ENCODE measurements around the gene KBTBD8.

KBTBD8 gene

DNA sequence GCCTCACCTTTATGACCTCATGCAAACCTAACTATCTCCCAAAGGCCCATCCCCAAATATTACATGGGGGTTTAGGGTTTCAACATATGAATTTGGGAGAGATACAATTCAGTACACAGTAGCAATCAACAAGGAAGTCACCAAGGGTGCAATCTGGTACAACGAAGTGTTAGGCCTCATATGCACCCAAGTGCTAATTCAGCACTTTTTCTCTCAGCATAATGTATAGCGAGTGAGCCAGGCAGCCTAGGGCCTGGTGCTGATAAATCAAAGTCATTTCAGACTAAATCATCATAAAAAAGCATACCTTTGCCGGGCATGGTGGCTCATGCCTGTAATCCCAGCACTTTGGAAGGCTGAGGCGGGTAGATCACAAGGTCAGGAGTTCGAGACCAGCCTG lies 11.7 kb upstream of the KBTBD8 start:
- no peaks in the 10 kb centered on the region for H3K9me3 Mint-ChIP-seq
- H3K36me3 Mint-ChIP-seq (ENCODE audit: low read depth), result no peaks in the 10 kb centered on the region
- H3K27me3 Mint-ChIP-seq (ENCODE audit: low read depth), result peaks cover 19% of the 10 kb centered on the region
- H3K4me1 Mint-ChIP-seq (ENCODE audit: low read depth), result no peaks in the 10 kb centered on the region
- H3K27ac Mint-ChIP-seq, result no peak overlapping the region
- H3K4me3 Mint-ChIP-seq, result no peak overlapping the region

GRCh38 chr3:66989241-66989640 lies 8.9 kb upstream of the KBTBD8 start:
- Mint-ChIP-seq H3K4me1 (ENCODE audit: low read depth) (no peaks in the 10 kb centered on the region), H3K9me3 (no peaks in the 10 kb centered on the region), H3K4me3 (no peak overlapping the region), H3K27ac (no peak overlapping the region), H3K27me3 (ENCODE audit: low read depth) (peaks cover 18% of the 10 kb centered on the region), H3K36me3 (ENCODE audit: low read depth) (no peaks in the 10 kb centered on the region)

DNA sequence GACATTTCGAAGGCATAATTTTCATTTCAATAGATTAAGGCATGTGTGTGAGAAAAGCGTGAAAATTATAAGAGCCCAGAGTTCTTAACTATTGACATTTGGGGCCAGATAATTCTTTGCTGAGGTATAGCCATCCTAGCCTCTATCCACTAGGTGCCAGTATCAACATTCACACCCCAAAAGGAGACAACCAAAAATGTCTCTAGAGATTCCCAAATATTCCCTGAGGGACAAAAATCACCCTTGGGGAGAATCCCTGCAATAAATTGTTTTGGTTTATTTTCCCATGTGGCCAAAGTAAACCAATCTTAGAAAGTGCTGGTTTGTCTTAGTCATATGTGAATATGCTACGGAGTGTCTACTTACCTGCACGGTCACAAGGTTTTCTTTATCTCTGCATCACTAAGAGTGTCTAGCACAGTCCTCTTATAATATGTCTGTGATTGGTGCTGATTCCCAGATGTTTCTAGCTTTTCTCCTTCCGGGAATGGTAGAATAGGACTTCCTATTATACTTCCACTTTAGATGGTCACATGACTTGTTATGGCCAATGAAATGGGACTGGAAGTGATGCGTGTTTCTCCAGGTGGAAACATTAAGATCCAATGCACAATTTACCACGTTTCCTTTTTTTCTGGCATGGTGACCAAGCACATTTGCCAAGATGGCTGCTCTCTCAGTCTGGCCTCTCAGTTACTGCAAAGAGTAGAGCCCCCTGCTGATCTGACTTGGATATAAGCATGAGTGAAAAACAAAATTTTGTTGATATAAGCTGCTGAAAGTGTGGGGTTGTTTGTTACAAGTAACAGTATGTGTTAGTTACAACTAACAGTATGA lies 8.0 kb upstream of the KBTBD8 start:
- H3K4me1 Mint-ChIP-seq (ENCODE audit: low read depth), result no peaks in the 10 kb centered on the region
- peaks cover 22% of the 10 kb centered on the region for H3K27me3 Mint-ChIP-seq (ENCODE audit: low read depth)
- H3K27ac Mint-ChIP-seq, result no peak overlapping the region
- H3K9me3 Mint-ChIP-seq, result no peaks in the 10 kb centered on the region
- H3K4me3 Mint-ChIP-seq, result no peak overlapping the region
- no peaks in the 10 kb centered on the region for H3K36me3 Mint-ChIP-seq (ENCODE audit: low read depth)

- Mint-ChIP-seq H3K27me3 (ENCODE audit: low read depth) (peaks cover 27% of the 10 kb centered on the region), H3K4me1 (ENCODE audit: low read depth) (no peaks in the 10 kb centered on the region), H3K4me3 (no peak overlapping the region), H3K36me3 (ENCODE audit: low read depth) (no peaks in the 10 kb centered on the region), H3K27ac (no peak overlapping the region), H3K9me3 (no peaks in the 10 kb centered on the region)
Observed at GRCh38 chr3:66991459-66991858, 6.6 kb upstream of the KBTBD8 start.

DNA sequence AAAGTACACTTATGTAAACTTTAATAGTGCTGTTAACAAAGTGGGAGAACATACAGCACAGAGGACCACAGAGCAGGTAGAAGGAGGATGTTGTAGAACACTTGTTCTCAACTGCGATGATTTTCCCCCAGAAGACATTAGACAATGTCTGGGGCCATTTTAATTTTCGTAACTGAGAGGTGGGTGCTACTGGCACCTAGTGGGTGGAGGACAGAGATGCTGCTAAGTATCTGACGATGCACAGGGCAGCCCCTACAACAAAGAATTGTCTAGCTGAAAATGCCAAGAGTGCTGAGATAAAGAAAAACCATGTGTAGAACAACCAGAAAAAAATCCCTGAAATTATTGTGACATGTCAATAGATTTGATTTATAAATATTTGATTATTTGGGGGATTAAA lies 5.0 kb upstream of the KBTBD8 start:
- Mint-ChIP-seq H3K27ac (no peak overlapping the region), H3K4me3 (no peak overlapping the region), H3K4me1 (ENCODE audit: low read depth) (peaks cover 7% of the 10 kb centered on the region), H3K36me3 (ENCODE audit: low read depth) (no peaks in the 10 kb centered on the region), H3K27me3 (ENCODE audit: low read depth) (peaks cover 31% of the 10 kb centered on the region), H3K9me3 (no peaks in the 10 kb centered on the region)

DNA sequence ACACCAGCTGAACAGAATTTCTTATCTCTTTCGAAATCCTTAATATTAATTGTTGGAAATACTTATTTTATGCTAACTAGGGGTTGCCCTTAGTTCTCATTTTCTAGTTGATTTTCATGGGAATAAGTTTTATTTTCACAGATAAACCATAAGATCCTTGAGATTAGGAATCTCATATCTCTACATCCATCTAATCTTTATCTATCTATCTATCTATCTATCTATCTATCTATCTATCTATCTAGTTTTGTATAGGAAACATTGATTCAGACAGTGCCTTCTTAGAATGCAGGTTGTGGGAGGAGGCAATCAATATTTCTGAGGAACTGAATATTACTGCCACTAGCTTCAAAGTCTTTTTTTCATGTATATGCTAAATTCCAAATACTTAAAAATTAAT lies 3.5 kb upstream of the KBTBD8 start:
- Mint-ChIP-seq H3K9me3 (no peaks in the 10 kb centered on the region), H3K36me3 (ENCODE audit: low read depth) (no peaks in the 10 kb centered on the region), H3K27me3 (ENCODE audit: low read depth) (peaks cover 31% of the 10 kb centered on the region), H3K4me3 (no peak overlapping the region), H3K4me1 (ENCODE audit: low read depth) (peaks cover 10% of the 10 kb centered on the region), H3K27ac (no peak overlapping the region)

GRCh38 chr3:66996696-66997095 lies 1.4 kb upstream of the KBTBD8 start:
- H3K36me3 Mint-ChIP-seq (ENCODE audit: low read depth), result no peaks in the 10 kb centered on the region
- H3K4me1 Mint-ChIP-seq (ENCODE audit: low read depth), result peaks cover 20% of the 10 kb centered on the region
- H3K27ac Mint-ChIP-seq, result no peak overlapping the region
- no peaks in the 10 kb centered on the region for H3K9me3 Mint-ChIP-seq
- H3K4me3 Mint-ChIP-seq, result no peak overlapping the region
- peaks cover 31% of the 10 kb centered on the region for H3K27me3 Mint-ChIP-seq (ENCODE audit: low read depth)

DNA sequence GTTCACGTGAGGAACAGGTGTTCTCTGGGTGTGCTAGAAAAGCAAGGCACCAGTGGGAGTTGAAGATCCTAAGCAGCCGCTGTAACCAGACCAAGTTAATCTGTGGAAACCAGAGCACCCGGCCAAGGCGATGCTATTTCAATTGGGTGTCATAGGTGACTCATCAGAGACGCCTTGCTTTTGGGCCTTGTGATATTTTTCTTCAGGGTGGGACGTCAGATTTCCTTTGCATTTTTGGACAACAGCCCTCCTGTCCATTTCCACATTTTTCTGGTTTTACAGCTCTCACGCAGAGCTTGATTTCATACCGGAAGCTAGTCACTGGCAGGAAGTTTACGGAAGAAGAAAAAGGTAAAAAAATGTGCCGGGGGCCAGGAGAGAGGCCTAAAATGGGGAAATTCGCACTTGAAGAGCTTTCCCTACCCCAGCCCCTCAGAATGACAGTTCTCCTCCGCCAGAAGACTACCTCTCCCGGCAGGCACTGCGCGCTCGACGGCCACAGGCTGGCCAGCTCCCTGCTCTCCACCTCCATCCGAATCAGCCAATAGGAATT lies 471 bp upstream of the KBTBD8 start:
- Mint-ChIP-seq H3K4me1 (ENCODE audit: low read depth) (peaks cover 20% of the 10 kb centered on the region), H3K27ac (peak overlapping the region; percentile 87), H3K9me3 (no peaks in the 10 kb centered on the region), H3K36me3 (ENCODE audit: low read depth) (no peaks in the 10 kb centered on the region), H3K4me3 (peak overlapping the region; percentile 93), H3K27me3 (ENCODE audit: low read depth) (peaks cover 28% of the 10 kb centered on the region)

DNA sequence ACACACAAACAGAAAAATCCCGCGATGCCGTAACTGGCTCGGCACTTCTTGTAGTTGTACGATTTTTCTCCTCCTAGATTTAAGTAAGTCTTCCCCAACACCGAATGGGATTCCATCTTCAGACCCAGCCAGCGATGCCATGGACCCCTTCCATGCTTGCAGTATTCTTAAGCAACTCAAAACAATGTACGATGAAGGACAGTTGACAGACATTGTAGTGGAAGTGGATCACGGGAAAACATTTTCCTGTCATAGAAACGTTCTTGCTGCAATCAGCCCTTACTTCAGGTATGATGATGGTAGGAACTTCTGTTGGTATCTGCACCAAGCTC lies 763 bp downstream of the KBTBD8 start:
- no peaks in the 10 kb centered on the region for H3K9me3 Mint-ChIP-seq
- H3K4me1 Mint-ChIP-seq (ENCODE audit: low read depth), result peaks cover 24% of the 10 kb centered on the region
- peak overlapping the region; percentile 89 for H3K27ac Mint-ChIP-seq
- H3K36me3 Mint-ChIP-seq (ENCODE audit: low read depth), result peaks cover 10% of the 10 kb centered on the region
- H3K4me3 Mint-ChIP-seq, result peak overlapping the region; percentile 93
- peaks cover 17% of the 10 kb centered on the region for H3K27me3 Mint-ChIP-seq (ENCODE audit: low read depth)

DNA sequence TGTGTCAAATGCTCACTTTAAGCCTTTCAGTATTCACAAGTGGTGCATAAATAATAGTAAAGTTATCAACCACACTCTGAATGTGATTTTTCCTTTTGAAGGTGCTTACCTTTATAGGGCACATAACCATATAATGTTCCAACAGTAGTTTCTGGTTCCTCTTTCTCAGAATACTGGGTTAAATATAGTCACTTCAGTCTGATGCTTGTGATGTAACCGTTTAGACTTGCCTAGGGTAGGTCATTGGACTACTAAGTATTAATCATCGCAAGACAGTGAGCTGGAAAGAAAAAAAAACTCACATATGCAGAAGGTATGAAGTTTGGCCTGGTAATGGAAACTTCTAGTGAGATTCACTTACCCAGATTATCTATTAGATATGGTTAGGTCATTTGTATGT lies 1.9 kb downstream of the KBTBD8 start:
- Mint-ChIP-seq H3K9me3 (no peaks in the 10 kb centered on the region), H3K4me1 (ENCODE audit: low read depth) (peaks cover 27% of the 10 kb centered on the region), H3K4me3 (no peak overlapping the region), H3K27ac (no peak overlapping the region), H3K27me3 (ENCODE audit: low read depth) (peaks cover 9% of the 10 kb centered on the region), H3K36me3 (ENCODE audit: low read depth) (peaks cover 16% of the 10 kb centered on the region)

DNA sequence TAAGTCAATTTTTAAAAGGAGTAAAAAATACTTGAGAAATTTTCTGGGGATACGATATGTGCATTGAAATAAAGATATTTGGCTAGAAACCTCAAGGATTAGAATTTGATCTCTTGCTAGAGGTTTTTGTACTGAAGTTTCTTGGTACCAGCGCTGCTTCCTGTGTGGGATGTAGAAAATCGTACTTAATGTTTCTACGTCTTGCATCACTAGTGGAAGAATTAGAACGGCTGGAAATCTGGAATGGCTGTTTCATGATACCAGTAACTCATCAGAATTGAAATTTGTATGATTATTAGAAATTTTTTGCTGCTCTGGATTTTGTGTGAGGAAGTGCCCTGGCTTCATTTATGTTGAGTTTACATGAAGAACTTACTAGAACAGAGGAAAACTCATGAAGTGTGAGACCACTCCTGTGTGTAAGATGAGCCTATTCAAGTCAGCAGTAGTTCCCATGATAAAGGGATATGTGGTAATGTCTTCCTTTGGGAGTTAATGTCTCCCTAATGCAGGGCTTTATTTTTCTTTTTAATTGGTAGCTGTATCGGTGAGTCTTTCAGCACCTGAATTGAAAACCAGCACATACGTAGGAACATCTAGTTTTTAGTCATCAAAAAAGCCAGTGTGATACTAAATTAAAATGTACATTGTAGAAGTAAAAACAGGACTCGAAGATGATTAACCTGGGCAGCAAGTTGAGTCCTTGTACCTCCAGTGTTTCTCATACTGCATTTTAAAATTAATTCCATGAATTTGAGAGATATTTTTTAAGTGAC lies 3.2 kb downstream of the KBTBD8 start:
- H3K4me3 Mint-ChIP-seq, result peak overlapping the region; percentile 45
- peaks cover 35% of the 10 kb centered on the region for H3K4me1 Mint-ChIP-seq (ENCODE audit: low read depth)
- peak overlapping the region; percentile 43 for H3K27ac Mint-ChIP-seq
- H3K27me3 Mint-ChIP-seq (ENCODE audit: low read depth), result peaks cover 4% of the 10 kb centered on the region
- peaks cover 18% of the 10 kb centered on the region for H3K36me3 Mint-ChIP-seq (ENCODE audit: low read depth)
- H3K9me3 Mint-ChIP-seq, result no peaks in the 10 kb centered on the region

GRCh38 chr3:67005974-67006373 lies 7.9 kb downstream of the KBTBD8 start:
- Mint-ChIP-seq H3K4me1 (ENCODE audit: low read depth) (peaks cover 22% of the 10 kb centered on the region), H3K27me3 (ENCODE audit: low read depth) (no peaks in the 10 kb centered on the region), H3K27ac (no peak overlapping the region), H3K36me3 (ENCODE audit: low read depth) (peaks cover 37% of the 10 kb centered on the region), H3K9me3 (no peaks in the 10 kb centered on the region), H3K4me3 (no peak overlapping the region)

DNA sequence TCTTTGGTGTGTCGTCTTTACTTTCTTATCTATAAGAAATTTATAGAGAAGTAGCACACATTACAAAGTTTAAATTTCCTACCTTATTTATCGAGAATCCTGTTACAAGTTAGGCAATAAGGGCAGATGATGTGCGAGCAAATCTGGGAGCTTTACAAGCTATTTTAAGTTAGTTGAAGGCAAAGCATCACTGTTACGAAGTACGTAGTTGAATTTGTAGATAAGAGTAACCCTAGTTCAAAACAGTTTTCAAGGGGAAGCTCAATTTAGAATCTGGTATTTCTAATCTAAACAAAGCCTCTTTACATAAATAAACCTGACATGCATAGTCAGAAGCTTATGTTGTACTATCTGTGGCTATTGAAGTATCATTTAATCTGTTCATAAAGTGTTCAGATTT lies 8.4 kb downstream of the KBTBD8 start:
- Mint-ChIP-seq H3K36me3 (ENCODE audit: low read depth) (peaks cover 37% of the 10 kb centered on the region), H3K4me1 (ENCODE audit: low read depth) (peaks cover 18% of the 10 kb centered on the region), H3K9me3 (no peaks in the 10 kb centered on the region), H3K27ac (no peak overlapping the region), H3K27me3 (ENCODE audit: low read depth) (no peaks in the 10 kb centered on the region), H3K4me3 (no peak overlapping the region)

DNA sequence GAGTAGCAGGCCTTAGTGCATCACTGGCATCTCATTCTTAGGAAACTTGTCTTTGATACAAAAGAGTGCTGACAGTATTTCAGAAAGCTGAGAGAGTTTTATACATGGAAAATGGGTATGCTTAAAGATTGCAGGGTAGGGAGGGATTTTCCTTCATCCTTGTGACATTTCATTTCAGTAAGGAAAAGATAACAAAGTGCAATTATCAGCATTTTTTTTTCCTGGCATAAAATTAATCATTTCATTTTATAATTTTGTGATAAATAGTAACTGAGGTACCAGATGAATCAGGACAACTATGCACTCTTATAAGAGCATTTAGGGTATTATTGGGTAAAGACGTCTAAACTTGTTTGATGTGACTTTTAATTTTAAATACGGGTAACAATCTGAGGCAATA lies 10.3 kb downstream of the KBTBD8 start:
- H3K9me3 Mint-ChIP-seq, result no peaks in the 10 kb centered on the region
- no peaks in the 10 kb centered on the region for H3K27me3 Mint-ChIP-seq (ENCODE audit: low read depth)
- H3K4me3 Mint-ChIP-seq, result no peak overlapping the region
- peaks cover 39% of the 10 kb centered on the region for H3K36me3 Mint-ChIP-seq (ENCODE audit: low read depth)
- peaks cover 15% of the 10 kb centered on the region for H3K4me1 Mint-ChIP-seq (ENCODE audit: low read depth)
- no peak overlapping the region for H3K27ac Mint-ChIP-seq

DNA sequence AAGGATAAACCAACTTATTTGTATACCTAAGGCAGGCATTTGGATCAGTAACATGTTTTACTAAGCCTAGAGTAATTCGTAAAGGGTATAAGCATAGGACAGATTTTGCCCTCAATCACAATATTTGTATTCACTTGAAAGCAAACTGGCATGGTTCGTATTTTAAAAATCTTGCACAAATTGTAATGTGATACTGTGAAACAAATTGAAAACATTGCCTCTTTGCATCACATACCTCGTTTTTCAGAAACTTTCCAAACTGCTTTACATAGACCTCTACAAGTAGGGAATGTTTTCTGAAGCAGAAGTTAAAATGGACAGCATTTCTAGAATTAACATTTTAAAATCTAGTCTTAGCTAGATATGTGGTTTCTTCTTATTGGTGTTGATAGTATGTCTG lies 11.6 kb downstream of the KBTBD8 start:
- Mint-ChIP-seq H3K4me1 (ENCODE audit: low read depth) (peaks cover 10% of the 10 kb centered on the region), H3K27me3 (ENCODE audit: low read depth) (no peaks in the 10 kb centered on the region), H3K9me3 (no peaks in the 10 kb centered on the region), H3K4me3 (no peak overlapping the region), H3K36me3 (ENCODE audit: low read depth) (peaks cover 30% of the 10 kb centered on the region), H3K27ac (no peak overlapping the region)
